CD4-positive, CD25-positive, alpha-beta regulatory T cell (primary cell): ENCODE data around the gene CEBPG. TPM values are rescaled to one million over a fixed set of nuclear protein-coding genes. Genes with fewer than 3 reads are reported as not detected.

Experiments used
- ATAC-seq, 2 donors: fragments of 150-1000 bp; cut with Tn5 transposase; one replicate each; pipeline ENCODE4 v1.10.0; 2021; ENCODE audit warnings: low read depth in 2 of 2, moderate number of reproducible peaks in 2 of 2, moderate library complexity in 1 of 2
- DNase-seq, 3 donors: peaks; one replicate each; pipeline versions ENCODE4 v3.0.0 to v3.0.0-alpha.2; 2012 to 2022; ENCODE audit warnings: mixed read lengths in 1 of 3
- H3K27ac ChIP-seq: one replicate; pipeline ENCODE4 v1.7.0; 2013; ENCODE audit warnings: mild to moderate bottlenecking, low read length; ENCODE audit not compliant: insufficient read depth, poor library complexity, severe bottlenecking
- H3K27me3 ChIP-seq: one replicate; pipeline ENCODE4 v1.7.0; 2013; ENCODE audit warnings: low read length; ENCODE audit not compliant: control insufficient read depth, insufficient read depth
- H3K36me3 ChIP-seq: one replicate; pipeline ENCODE4 v1.7.0; 2013; ENCODE audit warnings: mild to moderate bottlenecking, low read length, moderate library complexity; ENCODE audit not compliant: control insufficient read depth, insufficient read depth
- H3K4me1 ChIP-seq: 2 replicates; pipeline ENCODE4 v1.7.0; 2013; ENCODE audit warnings: mild to moderate bottlenecking, low read length; ENCODE audit not compliant: insufficient read depth, control insufficient read depth, poor library complexity, severe bottlenecking
- H3K4me3 ChIP-seq: one replicate; pipeline ENCODE4 v1.7.0; 2013; ENCODE audit warnings: low read depth, mild to moderate bottlenecking, low read length, moderate library complexity
- H3K9me3 ChIP-seq, 2 experiments: 1 replicate in 1 of 2; 2 replicates in 1 of 2; pipeline ENCODE4 v1.7.0; 2013; ENCODE audit warnings: low read length in 2 of 2, mild to moderate bottlenecking in 1 of 2, moderate library complexity in 1 of 2; ENCODE audit not compliant: control insufficient read depth in 2 of 2
- H3K27ac Mint-ChIP-seq, 3 donors: one replicate each; pipeline ENCODE4 v1.8.0; 2020 to 2022; ENCODE audit warnings: mild to moderate bottlenecking in 3 of 3, mixed read lengths in 3 of 3, moderate library complexity in 2 of 3
- H3K27me3 Mint-ChIP-seq: one replicate; pipeline ENCODE4 v1.8.0; 2022; ENCODE audit warnings: mild to moderate bottlenecking, mixed read lengths
- H3K36me3 Mint-ChIP-seq: one replicate; pipeline ENCODE4 v1.8.0; 2020; ENCODE audit warnings: mixed read lengths
- H3K4me1 Mint-ChIP-seq, 4 donors: one replicate each; pipeline ENCODE4 v1.8.0; 2020 to 2022; ENCODE audit warnings: mixed read lengths in 4 of 4, mild to moderate bottlenecking in 1 of 4
- H3K4me3 Mint-ChIP-seq, 4 donors: one replicate each; pipeline ENCODE4 v1.8.0; 2020 to 2022; ENCODE audit warnings: mild to moderate bottlenecking in 4 of 4, mixed read lengths in 4 of 4, moderate library complexity in 3 of 4
- H3K9me3 Mint-ChIP-seq, 7 donors: one replicate each; pipeline ENCODE4 v1.8.0; 2020 to 2022; ENCODE audit warnings: mixed read lengths in 7 of 7, mild to moderate bottlenecking in 3 of 7, moderate library complexity in 2 of 7
- polyA plus RNA-seq, 4 donors: library from polyadenylated mRNA; unstranded; fragments of 300-500 nt; fragmentation: Illumina TruSeq; gene quantifications; one replicate each; pipeline ENCODE4 v1.2.3, GENCODE V29; 2021
- total RNA-seq: library from RNA; stranded (reverse); gene quantifications from one replicate; pipeline ENCODE4 v1.2.3, GENCODE V29; 2022

The CEBPG gene
- 19.9 TPM for total RNA-seq
- 10 to 100 TPM; 10.5 to 16.4 (median 13.2) TPM for polyA plus RNA-seq

- peak; percentile 91 to 95 (median 92) for DNase-seq
- no peaks in the 10 kb centered on the region for H3K9me3 ChIP-seq
- Mint-ChIP-seq H3K36me3 (peaks cover under 1% of the 10 kb centered on the region), H3K27ac (peak within 1 kb of the TSS; percentile 86 to 96 (median 93)), H3K4me1 (peaks cover 17 to 54% (median 44%) of the 10 kb centered on the region in 4 donors), H3K27me3 (peaks cover 5% of the 10 kb centered on the region), H3K9me3 (no peaks in the 10 kb centered on the region), H3K4me3 (peak within 1 kb of the TSS; percentile 92 to 99 (median 96))
- H3K4me3 ChIP-seq = peak within 1 kb of the TSS; percentile 95
- peaks cover 40% of the 10 kb centered on the region for H3K4me1 ChIP-seq
- no peaks in the 10 kb centered on the region for H3K36me3 ChIP-seq
- peak within 1 kb of the TSS; percentile 93 for H3K27ac ChIP-seq
- ATAC-seq = peak; percentile 94
- H3K27me3 ChIP-seq = no peaks in the 10 kb centered on the region
These were observed at the start of gene CEBPG for GRCh38 chr19:33373453-33374235. TSS of gene CEBPG (plus strand) at chr19:33373709. CDS start at chr19:33379240, 5,531 bp downstream.

DNA sequence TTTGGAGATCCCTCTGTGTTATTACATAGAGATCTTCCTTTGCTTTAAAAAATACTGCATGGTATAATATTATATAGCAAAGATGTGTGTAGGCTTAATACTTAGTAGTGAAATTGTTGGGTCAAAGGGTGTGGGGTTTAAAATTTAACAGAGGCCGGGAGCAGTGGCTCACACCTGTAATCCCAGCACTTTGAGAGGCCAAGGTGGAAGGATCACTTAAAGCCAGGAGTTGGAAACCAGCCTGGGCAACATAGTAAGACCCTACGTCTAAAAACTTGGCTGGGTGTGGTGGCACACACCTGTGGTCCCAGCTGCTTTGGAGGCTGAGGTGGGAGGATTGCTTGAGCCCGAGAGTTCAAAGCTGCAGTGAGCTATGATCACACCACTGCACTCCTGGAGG is 48.9 kb upstream of the CEBPG start:
- no peaks in the 10 kb centered on the region for H3K36me3 Mint-ChIP-seq
- no peak overlapping the region for H3K27ac ChIP-seq
- H3K9me3 ChIP-seq = no peaks in the 10 kb centered on the region
- H3K27me3 ChIP-seq = no peaks in the 10 kb centered on the region
- peaks cover 35% of the 10 kb centered on the region for H3K27me3 Mint-ChIP-seq
- ATAC-seq = no peak
- no peaks in the 10 kb centered on the region for H3K4me1 ChIP-seq
- no peak overlapping the region for H3K4me3 Mint-ChIP-seq
- DNase-seq = no peak
- peaks cover 0 to 20% (median 2%) of the 10 kb centered on the region in 7 donors for H3K9me3 Mint-ChIP-seq
- H3K4me1 Mint-ChIP-seq = no peaks in the 10 kb centered on the region
- H3K4me3 ChIP-seq = no peak overlapping the region
- no peak overlapping the region for H3K27ac Mint-ChIP-seq
- no peaks in the 10 kb centered on the region for H3K36me3 ChIP-seq

GRCh38 chr19:33325920-33326319 is 47.6 kb upstream of the CEBPG start:
- ATAC-seq (no peak), DNase-seq (no peak)
- H3K36me3 ChIP-seq = no peaks in the 10 kb centered on the region
- no peaks in the 10 kb centered on the region for H3K4me1 Mint-ChIP-seq
- H3K4me3 Mint-ChIP-seq = no peak overlapping the region
- H3K27me3 Mint-ChIP-seq = peaks cover 35% of the 10 kb centered on the region
- peaks cover 0 to 13% (median 2%) of the 10 kb centered on the region in 7 donors for H3K9me3 Mint-ChIP-seq
- H3K9me3 ChIP-seq = no peaks in the 10 kb centered on the region
- no peak overlapping the region for H3K27ac ChIP-seq
- H3K27ac Mint-ChIP-seq = no peak overlapping the region
- H3K27me3 ChIP-seq = peaks cover 3% of the 10 kb centered on the region
- H3K4me1 ChIP-seq = no peaks in the 10 kb centered on the region
- no peaks in the 10 kb centered on the region for H3K36me3 Mint-ChIP-seq
- no peak overlapping the region for H3K4me3 ChIP-seq

DNA sequence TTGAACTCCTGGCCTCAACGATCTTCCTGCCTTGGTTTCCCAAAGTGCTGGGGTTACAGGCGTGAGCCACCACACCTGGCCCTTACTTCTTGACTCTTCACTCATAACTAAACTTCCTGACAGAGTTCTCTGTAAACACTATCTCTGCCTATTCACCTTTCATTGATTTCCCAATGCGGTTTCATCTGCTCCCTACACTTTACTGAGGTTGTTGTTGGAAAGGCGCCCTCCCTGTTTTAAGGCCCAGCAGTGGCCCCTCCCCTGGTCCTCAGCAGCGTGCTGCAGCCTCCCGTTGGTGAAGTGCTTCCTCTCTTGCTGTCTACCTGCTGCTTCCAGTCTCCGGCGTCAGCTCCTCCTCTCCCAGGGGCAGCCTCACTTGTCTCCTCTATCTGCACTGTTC is 44.4 kb upstream of the CEBPG start:
- H3K4me3 Mint-ChIP-seq = no peak overlapping the region

GRCh38 chr19:33329736-33330135 is 43.8 kb upstream of the CEBPG start:
- Mint-ChIP-seq H3K27ac (no peak overlapping the region), H3K9me3 (peaks cover 0 to 2% (median 0%) of the 10 kb centered on the region in 7 donors), H3K4me3 (no peak overlapping the region), H3K36me3 (no peaks in the 10 kb centered on the region), H3K27me3 (peaks cover 27% of the 10 kb centered on the region), H3K4me1 (no peaks in the 10 kb centered on the region)
- H3K4me1 ChIP-seq = no peaks in the 10 kb centered on the region
- ATAC-seq (no peak), DNase-seq (no peak)
- H3K9me3 ChIP-seq = no peaks in the 10 kb centered on the region
- no peak overlapping the region for H3K27ac ChIP-seq
- no peak overlapping the region for H3K4me3 ChIP-seq
- peaks cover 3% of the 10 kb centered on the region for H3K27me3 ChIP-seq
- no peaks in the 10 kb centered on the region for H3K36me3 ChIP-seq

More for the DNA sequence above, 44.4 kb upstream of the CEBPG start:
- H3K4me1 ChIP-seq = no peaks in the 10 kb centered on the region
- no peaks in the 10 kb centered on the region for H3K9me3 ChIP-seq
- H3K36me3 ChIP-seq = no peaks in the 10 kb centered on the region
- no peak overlapping the region for H3K27ac ChIP-seq
- no peak overlapping the region for H3K4me3 ChIP-seq
- Mint-ChIP-seq H3K27ac (no peak overlapping the region), H3K9me3 (peaks cover 0 to 2% (median 0%) of the 10 kb centered on the region in 7 donors), H3K27me3 (peaks cover 33% of the 10 kb centered on the region), H3K36me3 (no peaks in the 10 kb centered on the region), H3K4me1 (no peaks in the 10 kb centered on the region)
- DNase-seq = no peak
- ATAC-seq = no peak
- H3K27me3 ChIP-seq = peaks cover 3% of the 10 kb centered on the region

GRCh38 chr19:33332248-33332647 is 41.3 kb upstream of the CEBPG start:
- peaks cover 0 to 2% (median 0%) of the 10 kb centered on the region in 7 donors for H3K9me3 Mint-ChIP-seq
- no peak for DNase-seq
- Histone ChIP-seq H3K4me3 (no peak overlapping the region), H3K9me3 (no peaks in the 10 kb centered on the region), H3K4me1 (no peaks in the 10 kb centered on the region), H3K36me3 (no peaks in the 10 kb centered on the region), H3K27ac (no peak overlapping the region), H3K27me3 (peaks cover 3% of the 10 kb centered on the region)
- no peaks in the 10 kb centered on the region for H3K4me1 Mint-ChIP-seq
- ATAC-seq = no peak
- no peak overlapping the region for H3K27ac Mint-ChIP-seq
- H3K4me3 Mint-ChIP-seq = no peak overlapping the region
- H3K36me3 Mint-ChIP-seq = no peaks in the 10 kb centered on the region
- H3K27me3 Mint-ChIP-seq = peaks cover 28% of the 10 kb centered on the region

GRCh38 chr19:33333151-33333550 is 40.4 kb upstream of the CEBPG start:
- Histone ChIP-seq H3K4me3 (no peak overlapping the region), H3K27me3 (peaks cover 5% of the 10 kb centered on the region), H3K27ac (no peak overlapping the region), H3K4me1 (no peaks in the 10 kb centered on the region), H3K36me3 (no peaks in the 10 kb centered on the region), H3K9me3 (no peaks in the 10 kb centered on the region)
- ATAC-seq (no peak), DNase-seq (no peak)
- Mint-ChIP-seq H3K4me3 (no peak overlapping the region), H3K36me3 (peaks cover 3% of the 10 kb centered on the region), H3K4me1 (no peaks in the 10 kb centered on the region), H3K9me3 (peaks cover 0 to 4% (median 0%) of the 10 kb centered on the region in 7 donors), H3K27me3 (peaks cover 34% of the 10 kb centered on the region), H3K27ac (no peak overlapping the region)

- ATAC-seq = no peak
- no peak overlapping the region for H3K27ac ChIP-seq
These were observed 39.9 kb upstream of the CEBPG start for GRCh38 chr19:33333642-33334041.

More at GRCh38 chr19:33333642-33334041, 39.9 kb upstream of the CEBPG start:
- H3K27ac Mint-ChIP-seq = no peak overlapping the region
- no peaks in the 10 kb centered on the region for H3K4me1 ChIP-seq
- no peaks in the 10 kb centered on the region for H3K36me3 ChIP-seq
- peaks cover 3% of the 10 kb centered on the region for H3K36me3 Mint-ChIP-seq
- no peak overlapping the region for H3K4me3 Mint-ChIP-seq
- no peaks in the 10 kb centered on the region for H3K4me1 Mint-ChIP-seq
- DNase-seq = no peak
- H3K9me3 Mint-ChIP-seq = peaks cover 0 to 2% (median 0%) of the 10 kb centered on the region in 7 donors
- H3K9me3 ChIP-seq = no peaks in the 10 kb centered on the region
- no peak overlapping the region for H3K4me3 ChIP-seq
- peaks cover 33% of the 10 kb centered on the region for H3K27me3 Mint-ChIP-seq
- peaks cover 5% of the 10 kb centered on the region for H3K27me3 ChIP-seq
